Peyer's patch (tissue), 4 donors: Measurements from ENCODE around the gene STK24. TPM values are rescaled to one million over a fixed set of nuclear protein-coding genes. Genes with fewer than 3 reads are reported as not detected.

ENCODE experiments used
- DNase-seq, 3 donors: peaks; one replicate each; pipeline ENCODE4 v3.0.0-alpha.2; 2017 to 2019
- H3K27ac ChIP-seq, 4 donors: fragments of 200-600 bp; sonication (generic); one replicate each; pipeline ENCODE4 v1.5.1; 2016 to 2019
- H3K27me3 ChIP-seq, 2 donors: fragments of 200-600 bp; sonication (generic); one replicate each; pipeline ENCODE4 v1.5.1; 2019
- H3K36me3 ChIP-seq, 3 donors: fragments of 200-600 bp; sonication (generic); one replicate each; pipeline ENCODE4 v1.5.1; 2016 to 2019
- H3K4me1 ChIP-seq, 4 donors: fragments of 200-600 bp; sonication (generic); one replicate each; pipeline ENCODE4 v1.5.1; 2016 to 2019
- H3K4me3 ChIP-seq, 4 donors: fragments of 200-600 bp; sonication (generic); 1 replicate in 3 of 4; 2 replicates in 1 of 4; pipeline ENCODE4 v1.5.1; 2016 to 2019; ENCODE audit warnings: mild to moderate bottlenecking in 1 of 4
- H3K9me3 ChIP-seq, 4 donors: fragments of 200-600 bp; sonication (generic); one replicate each; pipeline ENCODE4 v1.5.1; 2016 to 2019; ENCODE audit warnings: mild to moderate bottlenecking in 1 of 4
- CTCF ChIP-seq, 6 experiments: fragments of 450-650 bp in 4 of 6; fragments of 200-600 bp in 2 of 6; sonication (generic) in 1 of 6; IDR thresholded peaks; one replicate each; pipeline ENCODE4 v1.5.1; 2017 to 2019; ENCODE audit warnings: antibody characterized with exemption in 6 of 6, mild to moderate bottlenecking in 3 of 6, moderate library complexity in 1 of 6
- POLR2A ChIP-seq, 2 donors: fragments of 450-650 bp; IDR thresholded peaks; one replicate each; pipeline ENCODE4 v1.5.1; 2017; ENCODE audit warnings: antibody characterized with exemption in 2 of 2, mild to moderate bottlenecking in 2 of 2, moderate library complexity in 2 of 2
- total RNA-seq, 4 donors: library from RNA; depleted of rRNA; stranded (reverse); fragments of >200 nt; gene quantifications; one replicate each; pipeline ENCODE4 v1.1.0, GENCODE V29; 2016

The STK24 gene
- total RNA-seq, 4 donors from 2014 or later = 84.2 to 137 (median 119) TPM

GRCh38 chr13:98585946-98586345, 9.0 kb upstream of the STK24 start:
- TF ChIP-seq POLR2A (IDR thresholded peaks at IDR 0.05) = no peak
- TF ChIP-seq CTCF (IDR thresholded peaks at IDR 0.05) = no peak
- no peak overlapping the region for H3K4me3 ChIP-seq
- H3K36me3 ChIP-seq = no peaks in the 10 kb centered on the region
- peak overlapping the region in 3 of 4 donors; percentile 6 to 84 (median 72) for H3K27ac ChIP-seq
- peaks cover 0 to 18% (median 6%) of the 10 kb centered on the region in 4 donors for H3K4me1 ChIP-seq
- no peaks in the 10 kb centered on the region for H3K9me3 ChIP-seq
- no peak for DNase-seq
- no peaks in the 10 kb centered on the region for H3K27me3 ChIP-seq

DNA sequence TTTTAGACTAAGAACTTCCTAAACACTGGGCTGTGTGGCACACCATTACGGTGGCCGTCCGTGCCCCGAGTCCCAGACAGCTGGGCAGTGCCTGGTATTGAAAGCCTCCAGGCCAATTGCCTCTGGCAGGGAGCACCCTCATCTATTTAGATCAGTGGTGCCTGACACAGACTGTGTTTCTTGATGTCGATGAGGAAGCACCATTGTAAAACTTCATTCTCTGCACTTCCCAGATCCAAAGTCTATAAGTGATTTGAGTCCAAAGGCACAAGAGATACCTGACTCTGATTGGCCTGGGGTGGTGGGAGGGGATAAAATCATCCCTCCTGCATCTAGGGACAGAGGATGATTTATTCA, 8.5 kb upstream of the STK24 start:
- peak in 2 of 3 donors; percentile 61 to 64 for DNase-seq
- Histone ChIP-seq H3K36me3 (no peaks in the 10 kb centered on the region), H3K27ac (peak overlapping the region in 3 of 4 donors; percentile 42 to 84 (median 72)), H3K4me3 (peak overlapping the region in 1 of 4 donors; percentile 15), H3K9me3 (no peaks in the 10 kb centered on the region), H3K27me3 (no peaks in the 10 kb centered on the region), H3K4me1 (peaks cover 0 to 18% (median 6%) of the 10 kb centered on the region in 4 donors)
- TF ChIP-seq CTCF (IDR thresholded peaks at IDR 0.05) = no peak
- TF ChIP-seq POLR2A (IDR thresholded peaks at IDR 0.05) = peak; percentile 14 to 62

DNA sequence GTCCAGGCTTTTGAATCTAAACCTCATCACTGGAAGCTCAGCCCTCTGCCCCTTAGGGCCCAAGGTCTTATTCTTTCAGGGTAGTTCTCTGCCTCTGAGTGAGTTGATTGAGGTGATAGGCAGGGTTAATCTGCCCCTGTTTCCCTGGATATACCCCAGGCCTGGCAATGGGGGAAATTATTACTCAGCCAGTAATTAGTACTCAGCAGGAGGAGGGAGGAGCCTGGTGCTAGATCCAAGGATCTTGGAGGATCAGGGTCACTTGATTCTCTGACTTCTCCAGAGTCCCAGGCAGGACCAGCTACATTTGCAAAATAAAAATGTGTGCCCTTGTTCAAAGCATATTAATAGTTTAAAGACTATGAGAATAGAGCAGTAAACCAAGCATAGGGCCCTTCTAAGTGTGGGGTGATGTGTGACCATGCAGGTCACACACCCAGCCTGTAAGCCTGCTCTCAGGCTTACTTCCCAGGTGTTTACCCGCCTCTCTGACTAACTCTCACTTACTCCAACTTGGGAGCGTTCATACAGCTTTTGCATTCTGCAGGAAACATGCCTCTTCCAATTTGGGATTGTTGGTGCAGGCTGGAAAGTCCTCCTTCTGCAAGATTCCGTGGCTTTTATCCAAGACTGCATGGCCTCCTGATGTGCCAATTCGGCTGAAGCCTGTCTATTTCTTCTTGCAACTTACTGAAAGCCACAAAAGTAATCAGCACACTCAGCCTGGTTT, 7.9 kb upstream of the STK24 start:
- peak overlapping the region in 1 of 4 donors; percentile 15 for H3K4me3 ChIP-seq
- no peaks in the 10 kb centered on the region for H3K9me3 ChIP-seq
- peaks cover 0 to 18% (median 6%) of the 10 kb centered on the region in 4 donors for H3K4me1 ChIP-seq
- no peaks in the 10 kb centered on the region for H3K27me3 ChIP-seq
- no peak for DNase-seq
- H3K36me3 ChIP-seq = no peaks in the 10 kb centered on the region
- no peak for TF ChIP-seq CTCF (IDR thresholded peaks at IDR 0.05)
- no peak for TF ChIP-seq POLR2A (IDR thresholded peaks at IDR 0.05)
- H3K27ac ChIP-seq = peak overlapping the region in 3 of 4 donors; percentile 42 to 84 (median 72)

DNA sequence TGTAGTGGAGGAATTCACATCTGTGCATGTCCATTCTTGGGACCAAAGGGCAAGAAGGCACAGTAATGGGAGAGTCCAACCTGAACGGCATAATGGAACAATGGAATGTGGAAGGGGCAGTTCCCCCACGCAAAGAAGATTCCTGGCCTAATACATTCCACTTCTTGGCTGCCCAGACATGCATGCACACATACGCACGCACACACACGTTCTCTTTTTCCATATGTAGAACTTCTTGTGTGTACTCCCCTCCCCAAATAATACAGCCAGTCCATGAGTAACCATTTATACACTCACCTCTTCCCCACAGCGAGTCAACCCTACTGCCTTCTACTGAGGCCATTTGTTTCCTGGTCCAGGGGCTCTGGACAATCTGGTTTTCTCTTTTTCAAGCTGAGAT, 6.0 kb upstream of the STK24 start:
- no peak overlapping the region for H3K4me3 ChIP-seq
- no peaks in the 10 kb centered on the region for H3K36me3 ChIP-seq
- H3K4me1 ChIP-seq = peaks cover 0 to 28% (median 6%) of the 10 kb centered on the region in 4 donors
- H3K9me3 ChIP-seq = no peaks in the 10 kb centered on the region
- DNase-seq = no peak
- TF ChIP-seq POLR2A (IDR thresholded peaks at IDR 0.05) (no peak), CTCF (IDR thresholded peaks at IDR 0.05) (no peak)
- H3K27me3 ChIP-seq = no peaks in the 10 kb centered on the region
- no peak overlapping the region for H3K27ac ChIP-seq

DNA sequence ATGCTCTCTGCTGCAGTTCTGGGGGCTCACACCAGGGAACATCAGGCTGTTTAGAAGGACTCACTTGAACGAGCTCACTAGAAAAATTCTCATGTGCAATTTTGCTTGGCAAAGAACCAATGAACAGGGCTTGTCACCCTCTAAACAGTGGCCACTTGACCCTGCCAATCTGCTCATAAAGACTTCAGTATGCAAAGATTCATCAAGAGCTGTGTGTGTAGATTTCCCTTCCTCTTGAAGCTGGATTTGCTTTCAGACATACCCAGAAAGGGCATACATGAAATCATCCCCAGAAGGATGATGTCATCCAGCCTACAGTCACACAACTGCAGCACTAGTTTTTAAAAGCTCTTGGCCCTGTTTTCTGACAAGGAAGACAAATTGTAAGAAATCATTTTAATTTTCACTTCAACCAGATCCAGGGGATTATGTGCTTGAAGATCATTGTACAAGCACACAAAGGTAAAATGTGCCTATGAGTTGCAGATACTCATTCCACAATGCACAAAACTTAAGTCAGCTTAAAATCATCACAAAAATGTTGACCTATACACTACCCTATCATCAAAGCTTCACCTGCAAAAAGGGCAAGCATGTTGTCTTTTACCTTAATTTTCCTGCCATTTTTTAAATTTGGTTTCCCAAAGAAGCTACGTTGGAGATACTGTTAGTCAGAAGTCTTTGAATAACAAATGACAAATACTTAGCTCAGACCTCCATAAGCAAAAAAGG, 5.2 kb upstream of the STK24 start:
- DNase-seq = no peak
- Histone ChIP-seq H3K27me3 (no peaks in the 10 kb centered on the region), H3K27ac (no peak overlapping the region), H3K36me3 (no peaks in the 10 kb centered on the region), H3K4me1 (peaks cover 0 to 31% (median 6%) of the 10 kb centered on the region in 4 donors), H3K9me3 (no peaks in the 10 kb centered on the region), H3K4me3 (no peak overlapping the region)
- TF ChIP-seq CTCF (IDR thresholded peaks at IDR 0.05) = no peak
